OCI-LY7 (cell line): ENCODE data around the gene RBPMS2. TPM values are rescaled to one million over a fixed set of nuclear protein-coding genes. Genes with fewer than 3 reads are reported as not detected.
"Not testable (repeated sequence)": the region's sequence is repeated elsewhere in the genome, so short reads cannot be mapped to it uniquely, and the experiment has no call there.

Source experiments
- BruUV-seq: library from RNA; stranded (reverse); fragments of 400-500 nt; replicated peaks from 2 replicates; lab custom pipeline; 2021; lab: Mats Ljungman, UMichigan
- CTCF ChIA-PET: fragments of 300-600 bp; sonication (Branson Sonifier 250); formaldehyde crosslinking; loops from one replicate; lab custom pipeline; 2022; ENCODE audit warnings: antibody characterized with exemption; ENCODE audit not compliant: unreplicated experiment; lab: Charles Lee
- POLR2A ChIA-PET: fragments of 300-600 bp; sonication (Branson Sonifier 250); formaldehyde crosslinking; loops from one replicate; lab custom pipeline; 2022; ENCODE audit warnings: antibody characterized with exemption; lab: Charles Lee
- DNase-seq: peaks from one replicate; pipeline ENCODE4 v3.0.0-alpha.2; 2015; ENCODE audit warnings: low spot score
- H2AFZ ChIP-seq: fragments of 200-600 bp; sonication (generic), shearing (Covaris generic); 2 replicates; pipeline ENCODE4 v1.6.1; 2014; ENCODE audit warnings: mild to moderate bottlenecking, antibody characterized with exemption, low read length, moderate library complexity
- H3K27ac ChIP-seq: fragments of 200-600 bp; sonication (generic); 2 replicates; pipeline ENCODE4 v1.5.1; 2014; ENCODE audit warnings: mixed run types, low read depth, mild to moderate bottlenecking, moderate library complexity, low read length, inconsistent platforms; ENCODE audit not compliant: poor library complexity, severe bottlenecking
- H3K36me3 ChIP-seq: fragments of 200-600 bp; sonication (generic); 2 replicates; pipeline ENCODE4 v1.6.1; 2014; ENCODE audit warnings: mild to moderate bottlenecking, antibody characterized with exemption, low read length, moderate library complexity, mixed read lengths; ENCODE audit not compliant: insufficient read depth
- H3K4me1 ChIP-seq: fragments of 200-600 bp; sonication (generic); 2 replicates; pipeline ENCODE4 v1.5.1; 2014; ENCODE audit warnings: mild to moderate bottlenecking, low read length; ENCODE audit not compliant: insufficient read depth, poor library complexity, severe bottlenecking
- H3K4me2 ChIP-seq: fragments of 200-600 bp; sonication (generic); 2 replicates; pipeline ENCODE4 v1.6.1; 2014; ENCODE audit warnings: mild to moderate bottlenecking, low read length
- H3K4me3 ChIP-seq: fragments of 200-600 bp; sonication (generic); 2 replicates; pipeline ENCODE4 v1.5.1; 2014; ENCODE audit warnings: mild to moderate bottlenecking, low read depth, low read length; ENCODE audit not compliant: poor library complexity, severe bottlenecking
- H3K79me2 ChIP-seq: fragments of 200-600 bp; sonication (generic); 2 replicates; pipeline ENCODE4 v1.6.1; 2016; ENCODE audit warnings: low read depth, mild to moderate bottlenecking, low read length, moderate library complexity, mixed read lengths; ENCODE audit not compliant: insufficient read depth
- H3K9me2 ChIP-seq: fragments of 200-600 bp; sonication (generic); 2 replicates; pipeline ENCODE4 v1.6.1; 2016; ENCODE audit warnings: mild to moderate bottlenecking, low read length, mixed read lengths; ENCODE audit not compliant: insufficient read depth
- H3K9me3 ChIP-seq: fragments of 200-600 bp; sonication (generic); 2 replicates; pipeline ENCODE4 v1.6.1; 2014; ENCODE audit warnings: mild to moderate bottlenecking, mixed run types, low read length, mixed read lengths
- H4K20me1 ChIP-seq: fragments of 200-600 bp; sonication (generic); 2 replicates; pipeline ENCODE4 v1.6.1; 2014; ENCODE audit warnings: mild to moderate bottlenecking, antibody characterized with exemption, low read length, moderate library complexity, mixed read lengths; ENCODE audit not compliant: insufficient read depth
- CTCF ChIP-seq: fragments of 200-600 bp; sonication (generic); conservative IDR thresholded peaks from 2 replicates; pipeline ENCODE4 v1.5.1; 2014; ENCODE audit warnings: mild to moderate bottlenecking, antibody characterized with exemption, low read length, moderate library complexity, mixed read lengths
- EZH2phosphoT487 ChIP-seq: fragments of 200-600 bp; sonication (generic); IDR thresholded peaks from 2 replicates; pipeline ENCODE4 v1.6.1; 2018; ENCODE audit warnings: low read depth, borderline replicate concordance, mild to moderate bottlenecking, mixed run types, antibody characterized with exemption, low read length, moderate library complexity, mixed read lengths
- intact Hi-C: fragments of 100-400 bp; cut with micrococcal nuclease; formaldehyde crosslinking; loops from one replicate; pipeline ENCODE4 v1.10.0; 2022; ENCODE audit not compliant: unreplicated experiment
- total RNA-seq, 2 experiments: library from RNA; depleted of rRNA in 1 of 2; stranded (reverse); fragments of >200 nt in 1 of 2; shearing (Covaris generic) in 1 of 2; gene quantifications; 2 replicates each; pipeline ENCODE4 v1.2.3, GENCODE V29; 2014 to 2022

The RBPMS2 gene
- total RNA-seq, 2 experiments from 2014 or later, result not detected

GRCh38 chr15:64742921-64743320 lies 32.5 kb downstream of the RBPMS2 start:
- no peak for DNase-seq

GRCh38 chr15:64742385-64742784 lies 33.0 kb downstream of the RBPMS2 start:
- no TSS peak for BruUV-seq
- Histone ChIP-seq H3K79me2 (no peaks in the 10 kb centered on the region), H2AFZ (no peak overlapping the region), H4K20me1 (no peaks in the 10 kb centered on the region), H3K27ac (no peak overlapping the region), H3K36me3 (no peaks in the 10 kb centered on the region), H3K4me1 (no peaks in the 10 kb centered on the region), H3K4me2 (no peak overlapping the region), H3K9me3 (no peaks in the 10 kb centered on the region), H3K4me3 (no peak overlapping the region), H3K9me2 (no peaks in the 10 kb centered on the region)
- POLR2A ChIA-PET, result no interaction called here
- no peak for TF ChIP-seq EZH2phosphoT487
- no peak for TF ChIP-seq CTCF
- CTCF ChIA-PET, result no interaction called here
- intact Hi-C loops, result no loop called here
- no peak for DNase-seq

More at GRCh38 chr15:64742921-64743320, 32.5 kb downstream of the RBPMS2 start:
- Histone ChIP-seq H2AFZ (no peak overlapping the region), H3K4me2 (no peak overlapping the region), H3K9me3 (no peaks in the 10 kb centered on the region), H3K9me2 (no peaks in the 10 kb centered on the region), H3K27ac (no peak overlapping the region), H3K79me2 (no peaks in the 10 kb centered on the region), H3K4me3 (no peak overlapping the region), H3K4me1 (no peaks in the 10 kb centered on the region), H3K36me3 (no peaks in the 10 kb centered on the region), H4K20me1 (no peaks in the 10 kb centered on the region)
- BruUV-seq, result no TSS peak
- TF ChIP-seq EZH2phosphoT487, result no peak
- TF ChIP-seq CTCF, result no peak
- POLR2A ChIA-PET, result no interaction called here
- CTCF ChIA-PET, result no interaction called here
- intact Hi-C loops, result no loop called here

GRCh38 chr15:64741708-64742107 lies 33.7 kb downstream of the RBPMS2 start:
- H3K36me3 ChIP-seq, H3K4me3 ChIP-seq, H3K9me2 ChIP-seq, H3K9me3 ChIP-seq, H3K27ac ChIP-seq, H3K4me1 ChIP-seq, H3K79me2 ChIP-seq, BruUV-seq, CTCF ChIA-PET, H3K4me2 ChIP-seq, H4K20me1 ChIP-seq, POLR2A ChIA-PET, intact Hi-C loops, DNase-seq, H2AFZ ChIP-seq: not testable (repeated sequence)
